GM21576 (cell line): ENCODE measurements around the gene GPC3.
"Not testable (repeated sequence)": the region's sequence is repeated elsewhere in the genome, so short reads cannot be mapped to it uniquely, and the experiment has no call there.

Source experiments
- ATAC-seq: cut with Tn5 transposase; IDR thresholded peaks from one replicate; pipeline ENCODE4 v1.9.1; 2021; ENCODE audit warnings: mild to moderate bottlenecking, moderate library complexity; ENCODE audit not compliant: unreplicated experiment

GPC3 gene

GRCh38 chrX:133655275-133656265 lies 329.8 kb downstream of the GPC3 start:
- no peak for ATAC-seq

- no peak for ATAC-seq
These were observed 330.6 kb downstream of the GPC3 start for GRCh38 chrX:133654811-133655210.

GRCh38 chrX:133653358-133653757 lies 332.0 kb downstream of the GPC3 start:
- ATAC-seq, result no peak

- no peak for ATAC-seq
These were observed 333.2 kb downstream of the GPC3 start for GRCh38 chrX:133652185-133652584.

- no peak for ATAC-seq
These were observed 335.2 kb downstream of the GPC3 start for GRCh38 chrX:133650239-133650638.

GRCh38 chrX:133649651-133650050 lies 335.7 kb downstream of the GPC3 start:
- no peak for ATAC-seq

GRCh38 chrX:133648594-133648993 lies 336.8 kb downstream of the GPC3 start:
- no peak for ATAC-seq

- no peak for ATAC-seq
These were observed 338.7 kb downstream of the GPC3 start for GRCh38 chrX:133646719-133647116.

- ATAC-seq, result no peak
These were observed 339.2 kb downstream of the GPC3 start for GRCh38 chrX:133645977-133646718.

GRCh38 chrX:133645256-133645655 lies 340.1 kb downstream of the GPC3 start:
- no peak for ATAC-seq

GRCh38 chrX:133640161-133641015 lies 345.0 kb downstream of the GPC3 start:
- ATAC-seq, result no peak

GRCh38 chrX:133639726-133640125 lies 345.7 kb downstream of the GPC3 start:
- ATAC-seq, result no peak

GRCh38 chrX:133638285-133638684 lies 347.1 kb downstream of the GPC3 start:
- no peak for ATAC-seq

GRCh38 chrX:133637765-133638164 lies 347.6 kb downstream of the GPC3 start:
- no peak for ATAC-seq

GRCh38 chrX:133636009-133636408 lies 349.4 kb downstream of the GPC3 start:
- no peak for ATAC-seq

- no peak for ATAC-seq
These were observed 351.0 kb downstream of the GPC3 start for GRCh38 chrX:133634416-133634815.

GRCh38 chrX:133633950-133634349 lies 351.4 kb downstream of the GPC3 start:
- no peak for ATAC-seq

GRCh38 chrX:133633162-133633561 lies 352.2 kb downstream of the GPC3 start:
- ATAC-seq, result no peak

- no peak for ATAC-seq
These were observed 355.0 kb downstream of the GPC3 start for GRCh38 chrX:133630362-133630761.

GRCh38 chrX:133627673-133628072 lies 357.7 kb downstream of the GPC3 start:
- no peak for ATAC-seq

GRCh38 chrX:133621384-133621783 lies 364.0 kb downstream of the GPC3 start:
- not testable (repeated sequence) for ATAC-seq
